ENCODE measurements around the gene SH3RF3. TPM values are rescaled to one million over a fixed set of nuclear protein-coding genes. Genes with fewer than 3 reads are reported as not detected.
A peak's percentile ranks its signal among the peaks of the same experiment; 100 is the strongest.

Gene SH3RF3
- total RNA-seq, 1 donor from 2014 or later, result 7.4 TPM

GRCh38 chr2:109246176-109246575 lies 117.2 kb downstream of the SH3RF3 start:
- no peaks in the 10 kb centered on the region for H3K36me3 ChIP-seq
- no peaks in the 10 kb centered on the region for H3K27me3 ChIP-seq
- ATAC-seq, result no peak
- TF ChIP-seq CTCF (IDR thresholded peaks at IDR 0.05), result no peak
- DNase-seq, result no peak
- H3K27ac ChIP-seq, result no peak overlapping the region
- no peaks in the 10 kb centered on the region for H3K9me3 ChIP-seq
- H3K4me3 ChIP-seq, result no peak overlapping the region
- H3K4me1 ChIP-seq, result peaks cover 51% of the 10 kb centered on the region
- intact Hi-C loops (cut with DNase I), result no loop called here

GRCh38 chr2:109246616-109247015 lies 117.6 kb downstream of the SH3RF3 start:
- intact Hi-C loops (cut with DNase I), result no loop called here
- peak; percentile 48 for DNase-seq
- Histone ChIP-seq H3K36me3 (no peaks in the 10 kb centered on the region), H3K4me3 (no peak overlapping the region), H3K9me3 (no peaks in the 10 kb centered on the region), H3K27ac (no peak overlapping the region), H3K27me3 (no peaks in the 10 kb centered on the region), H3K4me1 (peaks cover 51% of the 10 kb centered on the region)
- no peak for ATAC-seq
- TF ChIP-seq CTCF (IDR thresholded peaks at IDR 0.05), result no peak

GRCh38 chr2:109247340-109247739 lies 118.3 kb downstream of the SH3RF3 start:
- no peaks in the 10 kb centered on the region for H3K36me3 ChIP-seq
- DNase-seq, result peak; percentile 48
- ATAC-seq, result peak; percentile 59

GRCh38 chr2:109247812-109248211 lies 118.8 kb downstream of the SH3RF3 start:
- intact Hi-C loops (cut with DNase I), result no loop called here
- no peaks in the 10 kb centered on the region for H3K36me3 ChIP-seq
- H3K9me3 ChIP-seq, result no peaks in the 10 kb centered on the region
- DNase-seq, result no peak
- no peaks in the 10 kb centered on the region for H3K27me3 ChIP-seq
- no peak for TF ChIP-seq CTCF (IDR thresholded peaks at IDR 0.05)
- peaks cover 39% of the 10 kb centered on the region for H3K4me1 ChIP-seq
- ATAC-seq, result no peak
- H3K27ac ChIP-seq, result peak overlapping the region; percentile 42
- H3K4me3 ChIP-seq, result no peak overlapping the region

More at GRCh38 chr2:109247340-109247739, 118.3 kb downstream of the SH3RF3 start:
- no peaks in the 10 kb centered on the region for H3K27me3 ChIP-seq
- H3K9me3 ChIP-seq, result no peaks in the 10 kb centered on the region
- H3K4me1 ChIP-seq, result peaks cover 44% of the 10 kb centered on the region
- intact Hi-C loops (cut with DNase I), result no loop called here
- peak overlapping the region; percentile 42 for H3K27ac ChIP-seq
- H3K4me3 ChIP-seq, result no peak overlapping the region
- no peak for TF ChIP-seq CTCF (IDR thresholded peaks at IDR 0.05)

- no peak for DNase-seq
- intact Hi-C loops (cut with DNase I), result no loop called here
- Histone ChIP-seq H3K27ac (no peak overlapping the region), H3K36me3 (no peaks in the 10 kb centered on the region), H3K4me1 (peaks cover 32% of the 10 kb centered on the region), H3K4me3 (no peak overlapping the region), H3K27me3 (no peaks in the 10 kb centered on the region), H3K9me3 (no peaks in the 10 kb centered on the region)
- no peak for TF ChIP-seq CTCF (IDR thresholded peaks at IDR 0.05)
- ATAC-seq, result no peak
These were observed 119.6 kb downstream of the SH3RF3 start for GRCh38 chr2:109248590-109248989.

- no peaks in the 10 kb centered on the region for H3K36me3 ChIP-seq
- H3K27ac ChIP-seq, result no peak overlapping the region
- no peak for TF ChIP-seq CTCF (IDR thresholded peaks at IDR 0.05)
- DNase-seq, result peak; percentile 48
- H3K4me1 ChIP-seq, result peaks cover 35% of the 10 kb centered on the region
- no peaks in the 10 kb centered on the region for H3K27me3 ChIP-seq
- no peak for ATAC-seq
- H3K9me3 ChIP-seq, result no peaks in the 10 kb centered on the region
- intact Hi-C loops (cut with DNase I), result no loop called here
- H3K4me3 ChIP-seq, result no peak overlapping the region
These were observed 124.2 kb downstream of the SH3RF3 start for GRCh38 chr2:109253217-109253616.
